ENCODE results near the gene HOXA13.

Gene HOXA13

GRCh38 chr7:27196287-27196767 is 3.6 kb downstream of the HOXA13 start:
- TF ChIP-seq CTCF (IDR thresholded peaks at IDR 0.05; ENCODE audit: low read depth, low read length, missing control alignments): peak; percentile 71
- H3K4me3 ChIP-seq (replicated peaks; ENCODE audit: low read depth, low read length): peak overlapping the region; percentile 83
- no peak for DNase-seq (ENCODE audit: extremely low read depth, low read depth)

GRCh38 chr7:27194686-27195379 is 5.1 kb downstream of the HOXA13 start:
- peak overlapping the region; percentile 83 for H3K4me3 ChIP-seq (replicated peaks; ENCODE audit: low read depth, low read length)
- DNase-seq (ENCODE audit: extremely low read depth, low read depth): no peak
- TF ChIP-seq CTCF (IDR thresholded peaks at IDR 0.05; ENCODE audit: low read depth, low read length, missing control alignments): no peak

GRCh38 chr7:27194002-27194352 is 5.9 kb downstream of the HOXA13 start:
- peak overlapping the region; percentile 83 for H3K4me3 ChIP-seq (replicated peaks; ENCODE audit: low read depth, low read length)
- no peak for DNase-seq (ENCODE audit: extremely low read depth, low read depth)
- TF ChIP-seq CTCF (IDR thresholded peaks at IDR 0.05; ENCODE audit: low read depth, low read length, missing control alignments): no peak

GRCh38 chr7:27193335-27194001 is 6.4 kb downstream of the HOXA13 start:
- no peak for DNase-seq (ENCODE audit: extremely low read depth, low read depth)
- no peak for TF ChIP-seq CTCF (IDR thresholded peaks at IDR 0.05; ENCODE audit: low read depth, low read length, missing control alignments)
- peak overlapping the region; percentile 83 for H3K4me3 ChIP-seq (replicated peaks; ENCODE audit: low read depth, low read length)

- TF ChIP-seq CTCF (IDR thresholded peaks at IDR 0.05; ENCODE audit: low read depth, low read length, missing control alignments): no peak
- peak overlapping the region; percentile 83 for H3K4me3 ChIP-seq (replicated peaks; ENCODE audit: low read depth, low read length)
- no peak for DNase-seq (ENCODE audit: extremely low read depth, low read depth)
Measured at GRCh38 chr7:27192546-27193334, 7.2 kb downstream of the HOXA13 start.

GRCh38 chr7:27191833-27192545 is 7.9 kb downstream of the HOXA13 start:
- TF ChIP-seq CTCF (IDR thresholded peaks at IDR 0.05; ENCODE audit: low read depth, low read length, missing control alignments): no peak
- H3K4me3 ChIP-seq (replicated peaks; ENCODE audit: low read depth, low read length): peak overlapping the region; percentile 83

More at GRCh38 chr7:27191833-27192545, 7.9 kb downstream of the HOXA13 start:
- DNase-seq (ENCODE audit: extremely low read depth, low read depth): no peak

Data from HFF-Myc (cell line).